NCI-H526 (cell line): Measurements from ENCODE around the gene FAM20C.
"Not testable (repeated sequence)": the region's sequence is repeated elsewhere in the genome, so short reads cannot be mapped to it uniquely, and the experiment has no call there.

Source experiments
- DNase-seq, 2 experiments: peaks; one replicate each; lab custom pipeline; 2025; lab: John Stamatoyannopoulos, UW

FAM20C gene

GRCh38 chr7:294440-295154, 102.2 kb downstream of the FAM20C start:
- DNase-seq = no peak

DNA sequence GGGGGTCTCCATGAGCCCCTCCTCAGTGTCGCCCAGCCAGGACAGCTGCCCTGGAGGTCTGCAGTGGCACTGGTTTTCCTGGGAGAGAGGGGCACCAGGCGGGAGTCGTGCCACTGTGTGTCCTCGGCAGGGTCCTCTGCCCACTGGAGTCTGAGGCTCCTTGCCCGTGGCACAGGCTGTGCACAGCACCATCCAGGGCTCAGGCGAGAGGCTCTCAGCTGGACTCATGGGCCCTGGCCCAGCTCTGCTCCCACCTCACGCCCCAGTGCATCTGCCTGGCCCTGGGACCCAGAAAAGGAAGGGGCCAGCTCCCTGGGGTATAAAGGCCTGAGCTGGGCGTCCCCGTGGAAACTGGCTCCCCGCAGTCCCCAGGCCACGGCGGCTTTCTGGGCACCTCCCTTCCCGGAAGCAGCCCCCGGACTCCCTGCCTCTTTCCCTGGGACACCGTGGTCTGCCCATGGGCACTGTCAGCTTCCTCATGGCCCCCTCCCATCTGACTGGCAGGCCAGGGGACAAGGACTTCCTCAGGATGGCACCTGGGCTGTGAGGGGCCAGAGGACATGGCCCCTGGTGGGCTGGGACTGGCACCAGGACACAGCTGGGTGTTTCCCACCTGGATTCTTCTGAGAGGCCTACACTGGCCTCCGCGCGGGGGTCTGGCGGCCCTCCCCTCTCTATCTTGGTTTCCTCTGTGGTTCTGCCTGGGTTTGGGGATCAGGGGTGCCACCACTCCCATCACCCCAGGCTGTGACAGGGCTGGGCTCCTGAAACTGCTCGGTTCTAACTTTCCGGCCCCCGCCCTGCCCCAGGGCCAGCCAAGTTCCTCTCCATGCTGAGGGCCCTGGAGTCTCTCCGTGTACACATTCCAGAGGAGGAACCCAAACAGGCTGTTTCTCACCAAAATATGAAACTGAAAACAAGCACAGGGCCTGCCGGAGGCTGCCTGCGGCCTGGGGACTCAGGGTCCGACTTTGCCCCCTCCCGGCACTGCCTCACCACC, 103.1 kb downstream of the FAM20C start:
- DNase-seq = no peak

DNA sequence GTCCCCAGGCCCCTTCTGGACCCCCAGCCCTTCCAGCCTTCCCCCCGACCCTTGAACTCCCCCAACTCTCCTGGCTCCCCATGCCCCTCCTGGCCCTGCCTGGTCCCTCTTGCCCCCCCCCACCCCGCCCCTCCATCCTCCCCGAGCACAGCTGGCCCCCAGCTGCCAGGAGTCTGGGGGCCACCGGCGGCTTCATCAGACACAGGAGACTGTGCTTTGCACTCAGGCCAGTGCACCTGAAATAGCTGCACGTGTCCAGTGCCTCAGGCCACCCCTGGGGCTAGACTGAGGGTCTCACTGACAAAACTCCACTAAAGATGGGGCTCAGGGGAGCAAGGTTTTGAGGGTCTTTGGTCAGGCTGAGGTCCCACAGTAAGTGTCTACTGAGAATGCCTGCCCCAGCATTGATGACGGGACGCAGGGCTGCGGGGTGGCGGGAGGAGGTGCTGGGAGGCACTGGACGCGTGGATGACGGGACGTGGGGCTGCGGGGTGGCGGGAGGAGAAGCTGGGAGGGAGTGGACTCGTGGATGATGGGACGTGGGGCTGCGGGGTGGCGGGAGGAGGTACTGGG, 104.1 kb downstream of the FAM20C start:
- DNase-seq = no peak

- DNase-seq = not testable (repeated sequence)
These were observed 104.8 kb downstream of the FAM20C start for GRCh38 chr7:297141-297540.

DNA sequence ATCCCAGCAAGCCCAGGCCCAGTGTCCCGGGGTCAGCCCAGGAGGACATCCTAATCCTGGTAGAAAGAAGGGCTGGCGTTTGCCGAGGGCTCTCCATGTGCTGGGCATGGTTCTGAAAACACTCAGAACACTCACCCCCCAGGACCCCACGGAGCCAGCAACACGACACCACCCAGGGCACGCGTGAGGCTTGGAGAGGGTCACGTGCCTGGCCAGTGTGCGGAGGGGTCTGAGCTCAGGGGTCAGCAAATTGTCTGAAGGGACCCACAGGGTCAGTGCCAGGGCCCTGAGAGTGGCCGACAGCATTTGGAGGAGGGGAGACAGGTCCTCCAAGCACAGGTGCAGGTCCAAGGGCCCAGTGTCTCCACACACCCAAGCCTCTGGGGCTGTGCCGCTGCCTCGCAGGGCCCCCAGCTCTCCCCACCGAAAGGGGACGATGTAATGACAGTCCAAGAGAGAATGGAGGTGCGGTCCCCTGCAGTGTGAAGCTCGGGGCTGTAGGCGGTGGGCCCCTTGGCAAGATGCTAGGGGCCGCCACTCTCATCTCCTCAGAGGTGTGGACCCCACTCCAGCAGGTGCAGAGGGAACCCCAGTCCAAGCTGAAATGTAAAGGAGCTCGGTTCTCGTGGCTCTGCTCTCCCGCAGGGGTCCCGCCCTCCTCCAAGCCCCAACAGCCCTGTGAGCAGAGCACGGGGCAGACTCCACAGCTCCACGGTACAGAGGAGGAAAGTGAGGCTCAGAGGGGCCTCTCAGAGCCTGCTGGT, 105.4 kb downstream of the FAM20C start:
- DNase-seq = no peak

DNA sequence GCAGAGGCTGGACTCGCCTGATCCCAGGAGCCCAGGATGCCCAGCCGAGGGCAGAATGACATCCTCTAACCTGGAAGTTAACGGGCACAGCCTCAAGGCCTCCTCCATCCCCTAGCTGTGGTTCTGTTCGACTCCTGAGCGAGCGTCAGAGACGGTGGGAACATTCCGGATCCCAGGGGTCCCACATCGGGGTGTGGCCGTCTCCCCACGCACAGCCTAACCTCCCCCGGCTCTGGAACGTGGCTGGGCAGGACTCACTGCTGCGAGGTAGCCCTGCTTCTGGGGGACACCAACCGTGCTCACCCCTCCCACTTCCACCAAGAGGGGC, 106.0 kb downstream of the FAM20C start:
- no peak for DNase-seq

- no peak for DNase-seq
These were observed 106.4 kb downstream of the FAM20C start for GRCh38 chr7:298743-299142.

GRCh38 chr7:299169-299568, 106.8 kb downstream of the FAM20C start:
- DNase-seq = no peak

DNA sequence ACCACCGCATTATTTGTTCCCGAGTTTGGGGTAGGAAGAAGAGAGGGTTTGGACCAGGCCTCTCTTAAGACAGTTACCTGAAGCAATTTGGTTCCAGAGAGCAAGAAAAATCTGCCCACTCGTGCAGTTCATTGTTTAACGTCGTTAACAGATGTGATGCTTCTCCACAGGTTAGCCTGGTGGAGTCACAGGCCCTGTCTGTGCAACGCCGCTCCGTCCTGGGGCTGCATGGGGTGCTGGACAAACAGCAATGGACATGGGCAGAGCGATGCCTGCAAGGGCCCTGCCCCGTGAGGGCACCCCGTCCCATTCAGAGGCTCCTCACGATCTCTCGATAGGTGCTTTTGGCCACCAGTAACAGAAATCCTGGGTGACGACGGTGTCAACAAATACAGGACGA, 107.3 kb downstream of the FAM20C start:
- no peak for DNase-seq

DNA sequence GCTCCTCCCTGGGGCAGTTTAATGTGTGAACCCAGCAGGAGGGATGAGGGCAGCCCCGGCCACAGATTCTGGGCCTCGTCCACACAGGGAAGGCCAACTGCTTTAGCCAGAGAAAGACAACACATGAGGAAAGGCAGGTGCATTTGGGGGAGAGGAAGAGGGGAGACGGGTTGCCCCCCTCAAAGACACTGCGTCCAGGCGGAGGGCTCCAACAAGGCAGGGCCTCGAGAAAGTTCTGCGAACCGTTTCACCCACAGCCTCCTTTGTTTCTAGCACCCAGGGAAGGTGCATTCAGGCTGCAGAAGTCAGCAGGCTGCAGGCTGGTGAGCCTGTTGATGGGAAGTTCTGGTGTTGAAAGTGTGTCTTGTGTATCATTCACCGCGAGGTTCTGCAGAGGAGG, 107.7 kb downstream of the FAM20C start:
- no peak for DNase-seq

GRCh38 chr7:300546-301290, 108.3 kb downstream of the FAM20C start:
- DNase-seq = no peak

- no peak for DNase-seq
These were observed 109.1 kb downstream of the FAM20C start for GRCh38 chr7:301291-302053.

DNA sequence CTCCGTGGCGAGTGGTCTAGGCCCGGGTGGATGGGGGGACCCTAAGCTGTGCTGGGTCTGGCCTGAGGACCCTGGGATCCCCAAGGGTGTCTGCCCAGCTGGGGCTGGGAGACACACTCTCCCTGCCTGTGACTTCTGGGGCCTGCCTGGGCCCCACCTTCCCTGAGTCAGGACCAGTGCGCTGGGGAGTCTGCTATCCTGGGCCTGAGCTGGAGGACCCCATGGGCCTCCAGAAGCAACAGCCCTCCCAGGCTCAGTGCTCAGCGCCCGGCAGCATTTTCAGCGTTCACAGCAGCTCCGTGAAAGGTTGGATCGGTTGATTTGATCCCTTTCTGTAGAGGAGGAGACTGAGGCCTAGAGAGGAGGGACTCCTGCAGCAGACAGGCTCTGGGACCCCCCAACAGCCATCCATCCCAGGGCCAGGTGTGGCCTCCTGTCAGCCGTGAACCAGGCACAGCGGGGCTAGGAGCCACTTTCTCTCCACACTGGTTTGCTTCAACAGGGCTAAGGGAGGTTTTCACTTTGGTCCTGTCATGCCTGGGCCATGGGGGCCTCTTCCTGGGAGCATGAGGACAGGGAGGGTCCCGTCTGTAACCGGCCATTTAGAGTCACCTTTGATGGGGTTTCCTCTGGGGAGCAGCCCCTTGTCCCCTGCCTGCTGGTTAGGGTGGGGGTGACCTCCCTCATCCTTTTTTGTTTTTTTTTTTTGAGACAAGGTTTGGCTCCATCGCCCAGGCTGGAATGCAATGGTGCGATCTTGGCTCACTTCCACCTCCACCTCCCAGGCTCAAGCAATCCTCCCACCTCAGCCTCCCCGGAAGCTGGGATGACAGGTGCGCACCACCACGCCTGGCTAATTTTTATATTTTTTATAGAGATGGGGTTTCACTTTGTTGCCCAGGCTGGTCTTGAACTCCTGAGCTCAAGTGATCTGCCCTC, 110.0 kb downstream of the FAM20C start:
- DNase-seq = no peak

DNA sequence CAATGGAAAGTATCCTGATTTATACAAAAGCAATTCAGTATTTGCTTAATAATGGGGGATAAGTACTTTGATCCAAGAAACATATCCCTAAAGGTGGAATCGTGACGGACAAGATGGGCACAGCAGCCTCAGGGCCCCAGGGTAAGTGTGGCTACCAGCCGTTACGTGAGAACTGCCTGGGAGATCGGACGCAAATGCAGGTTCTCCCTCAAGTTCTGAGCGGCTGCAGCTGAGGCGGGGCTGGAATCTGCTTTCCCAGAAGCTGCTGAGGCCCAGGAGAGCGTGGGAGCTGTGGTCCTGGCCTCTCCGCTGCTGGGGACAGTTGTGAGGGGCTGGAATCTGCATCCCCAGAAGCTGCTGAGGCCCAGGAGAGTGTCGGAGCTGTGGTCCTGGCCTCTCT, 111.1 kb downstream of the FAM20C start:
- DNase-seq = no peak

DNA sequence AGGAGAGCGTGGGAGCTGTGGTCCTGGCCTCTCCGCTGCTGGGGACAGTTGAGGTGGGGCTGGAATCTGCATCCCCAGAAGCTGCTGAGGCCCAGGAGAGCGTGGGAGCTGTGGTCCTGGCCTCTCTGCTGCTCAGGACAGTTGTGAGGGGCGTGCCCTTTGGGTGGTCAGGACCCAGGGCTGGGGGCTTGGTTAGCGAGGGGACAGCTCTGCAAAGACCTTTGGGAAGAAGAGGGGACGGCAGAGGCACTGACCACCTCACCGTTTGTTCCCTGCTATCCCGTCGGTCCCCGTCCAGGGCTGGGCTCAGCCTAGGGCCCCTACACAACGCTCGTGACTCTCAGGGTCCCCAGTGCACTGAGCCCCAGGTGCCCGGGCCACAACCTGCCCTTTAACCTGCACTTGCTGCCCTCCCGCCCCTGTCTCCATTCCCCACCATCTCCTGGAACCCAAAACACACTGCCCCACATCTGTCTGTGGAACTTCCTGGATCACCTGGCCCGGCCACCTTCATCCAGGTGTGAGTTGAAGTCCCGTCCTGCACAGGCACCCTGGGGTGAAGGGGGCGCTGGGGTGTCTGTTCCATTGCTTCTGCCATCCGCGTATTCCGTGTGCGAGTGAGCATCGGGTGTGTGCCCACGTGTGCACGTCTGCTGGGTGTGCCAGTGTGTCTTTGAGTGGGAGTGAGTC, 111.7 kb downstream of the FAM20C start:
- DNase-seq = no peak

DNA sequence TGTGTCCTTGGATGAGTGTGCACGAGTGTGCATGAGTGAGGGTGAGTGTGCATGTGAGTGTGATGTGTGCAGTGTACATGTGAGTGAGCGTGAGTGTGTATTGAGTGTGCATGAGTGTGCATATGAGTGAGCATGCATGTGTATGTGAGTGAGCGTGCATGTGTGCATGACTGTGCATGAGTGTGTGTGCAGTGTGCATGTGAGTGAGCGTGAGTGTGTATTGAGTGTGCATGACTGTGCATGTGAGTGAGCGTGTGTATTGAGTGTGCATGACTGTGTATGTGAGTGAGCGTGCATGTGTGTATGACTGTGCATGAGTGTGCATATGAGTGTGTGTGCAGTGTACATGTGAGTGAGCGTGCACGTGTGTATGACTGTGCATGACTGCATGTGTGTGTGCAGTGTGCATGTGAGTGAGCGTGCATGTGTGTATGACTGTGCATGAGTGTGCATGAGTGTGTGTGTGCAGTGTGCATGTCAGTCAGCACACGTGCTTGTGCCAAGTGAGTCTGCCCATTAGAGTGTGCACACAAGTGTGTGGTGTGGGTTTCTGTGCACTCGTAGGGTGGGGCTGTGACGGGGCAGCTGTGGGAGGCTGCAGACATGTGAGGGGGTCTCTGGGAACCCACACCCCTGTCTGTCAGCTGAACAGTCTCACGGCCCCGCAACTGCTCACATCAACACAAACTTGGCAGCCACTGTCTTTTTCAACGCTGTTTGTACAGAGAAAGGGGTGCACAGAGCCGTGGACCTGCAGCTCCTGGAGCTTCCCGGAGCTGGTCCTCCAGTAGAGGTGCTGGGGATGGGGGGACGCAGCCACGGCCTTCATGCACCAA, 112.4 kb downstream of the FAM20C start:
- no peak for DNase-seq

DNA sequence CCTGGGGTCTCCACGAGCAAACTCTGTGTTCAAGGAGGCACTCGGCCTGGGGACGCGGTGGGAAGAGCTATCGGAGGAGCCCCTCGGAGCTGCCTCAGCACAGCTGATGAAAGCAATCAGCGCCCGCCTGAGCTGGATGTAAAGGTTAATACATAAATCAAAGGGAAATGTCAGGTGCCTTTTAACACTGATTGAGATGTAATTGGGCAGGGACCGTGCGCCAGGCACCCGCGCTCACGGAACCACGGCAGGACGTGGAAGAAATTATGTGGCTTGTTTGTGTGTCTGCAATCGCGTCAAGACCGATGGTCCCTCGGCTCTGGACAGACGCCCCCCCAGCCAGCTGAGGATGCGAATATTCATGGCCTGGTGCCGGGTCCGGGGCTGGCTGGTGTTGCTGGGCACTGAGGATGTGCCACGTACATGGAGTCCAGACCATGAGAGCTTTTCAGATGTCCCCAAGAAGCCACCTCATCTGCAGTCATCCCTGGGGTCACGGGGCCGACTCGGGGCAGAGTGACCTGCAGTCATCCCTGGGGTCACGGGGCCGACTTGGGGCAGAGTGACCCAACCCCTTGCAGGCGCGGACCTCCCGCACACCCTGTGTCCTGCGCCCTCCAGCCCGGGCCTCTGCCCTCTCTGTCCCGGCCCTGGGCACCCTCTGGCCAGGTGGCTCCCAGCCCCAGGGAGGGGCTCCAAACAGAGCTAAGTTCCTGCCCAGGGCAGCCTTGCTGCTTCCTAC, 113.2 kb downstream of the FAM20C start:
- no peak for DNase-seq
